SK-N-SH (cell line): ENCODE data around the gene ATP2A2. TPM values are rescaled to one million over a fixed set of nuclear protein-coding genes. Genes with fewer than 3 reads are reported as not detected.

ENCODE experiments used
- CTCF ChIA-PET: fragments of 300-600, 350-600 bp; formaldehyde crosslinking; extraction: SDS; loops from one replicate; lab custom pipeline; 2021; lab: Yijun Ruan, JAX
- POLR2A ChIA-PET: fragments of 350-600 bp; sonication (Branson Sonifier 250); formaldehyde crosslinking; extraction: SDS; loops from one replicate; lab custom pipeline; 2020; ENCODE audit warnings: antibody characterized with exemption, inconsistent platforms; lab: Yijun Ruan, JAX
- DNase-seq: peaks from one replicate; pipeline ENCODE4 v3.0.0; 2012
- H2AFZ ChIP-seq: fragments of 200-600 bp; sonication (generic); 2 replicates; pipeline ENCODE4 v1.8.1; 2016; ENCODE audit warnings: antibody characterized with exemption, mild to moderate bottlenecking, low read depth
- H3F3A ChIP-seq: fragments of 200-600 bp; sonication (generic); replicated peaks from 2 replicates; pipeline ENCODE3; 2016; ENCODE audit warnings: antibody characterized with exemption, mild to moderate bottlenecking; ENCODE audit not compliant: insufficient read depth
- H3K27ac ChIP-seq, 2 experiments: fragments of 200-500 bp in 1 of 2; fragments of 200-600 bp in 1 of 2; sonication (Bioruptor generic) in 1 of 2; sonication (generic), shearing (Covaris generic) in 1 of 2; 2 replicates each; pipeline versions ENCODE4 v1.5.1 to v1.6.1; 2014 to 2016; ENCODE audit warnings: low read depth in 2 of 2, inconsistent platforms in 1 of 2, low read length in 1 of 2, mild to moderate bottlenecking in 1 of 2, mixed read lengths in 1 of 2
- H3K27me3 ChIP-seq: fragments of 200-600 bp; sonication (generic), shearing (Covaris generic); 2 replicates; pipeline ENCODE4 v1.6.1; 2016; ENCODE audit warnings: mixed run types; ENCODE audit not compliant: insufficient read depth
- H3K36me3 ChIP-seq, 2 experiments: fragments of 200-500 bp in 1 of 2; fragments of 200-600 bp in 1 of 2; sonication (Bioruptor generic) in 1 of 2; sonication (generic) in 1 of 2; replicated peaks in 1 of 2; 2 replicates each; pipeline versions ENCODE3 to v1.5.1; 2014 to 2016; ENCODE audit warnings: low read length in 1 of 2, mild to moderate bottlenecking in 1 of 2; ENCODE audit not compliant: insufficient read depth in 2 of 2, control insufficient read depth in 1 of 2
- H3K4me1 ChIP-seq, 2 experiments: fragments of 200-500 bp in 1 of 2; fragments of 200-600 bp in 1 of 2; sonication (Bioruptor generic) in 1 of 2; sonication (generic), shearing (Covaris generic) in 1 of 2; 2 replicates each; pipeline versions ENCODE4 v1.5.1 to v1.6.1; 2014 to 2016; ENCODE audit warnings: low read depth in 1 of 2, low read length in 1 of 2, mixed run types in 1 of 2; ENCODE audit not compliant: insufficient read depth in 2 of 2, control insufficient read depth in 1 of 2
- H3K4me2 ChIP-seq: fragments of 200-600 bp; sonication (generic), shearing (Covaris generic); 2 replicates; pipeline ENCODE4 v1.6.1; 2017; ENCODE audit warnings: mixed run types
- H3K4me3 ChIP-seq, 2 experiments: fragments of 200-500 bp in 1 of 2; fragments of 200-600 bp in 1 of 2; sonication (Bioruptor generic) in 1 of 2; sonication (generic), shearing (Covaris generic) in 1 of 2; 2 replicates each; pipeline versions ENCODE4 v1.5.1 to v1.8.1; 2014 to 2016; ENCODE audit warnings: low read depth in 2 of 2, inconsistent platforms in 1 of 2, low read length in 1 of 2, mild to moderate bottlenecking in 1 of 2, mixed read lengths in 1 of 2, moderate library complexity in 1 of 2
- H3K79me2 ChIP-seq: fragments of 200-600 bp; sonication (generic); 2 replicates; pipeline ENCODE4 v1.8.1; 2017; ENCODE audit warnings: mild to moderate bottlenecking; ENCODE audit not compliant: insufficient read depth
- H3K9ac ChIP-seq: fragments of 200-600 bp; sonication (generic); 2 replicates; pipeline ENCODE4 v1.6.1; 2017; ENCODE audit warnings: mixed run types
- H3K9me2 ChIP-seq: fragments of 200-600 bp; sonication (generic); 2 replicates; pipeline ENCODE4 v1.6.1; 2017; ENCODE audit warnings: mixed run types
- H3K9me3 ChIP-seq: fragments of 200-600 bp; sonication (generic); 2 replicates; pipeline ENCODE4 v1.6.1; 2017; ENCODE audit warnings: mixed run types, mild to moderate bottlenecking, moderate library complexity
- H4K20me1 ChIP-seq: fragments of 200-600 bp; sonication (generic); 2 replicates; pipeline ENCODE4 v1.6.1; 2017; ENCODE audit warnings: mild to moderate bottlenecking, mixed run types; ENCODE audit not compliant: insufficient read depth
- EP300 ChIP-seq, 2 experiments: IDR thresholded peaks; 2 replicates each; pipeline versions ENCODE4 v1.4.0 to v1.6.1; 2012; ENCODE audit warnings: borderline replicate concordance in 1 of 2, low read depth in 1 of 2, low read length in 1 of 2
- FOXJ3 ChIP-seq: sonication (generic); formaldehyde crosslinking; IDR thresholded peaks from 2 replicates; pipeline ENCODE4 v1.5.1; 2020; ENCODE audit warnings: mild to moderate bottlenecking, missing genetic modification reagents
- MXI1 ChIP-seq: IDR thresholded peaks from 2 replicates; pipeline ENCODE4 v1.6.1; 2012; ENCODE audit warnings: mild to moderate bottlenecking, low read depth, low read length, improper control_type of control experiment
- TAF1 ChIP-seq: IDR thresholded peaks from 2 replicates; pipeline ENCODE4 v1.6.1; 2012; ENCODE audit warnings: low read depth, mild to moderate bottlenecking, low read length, moderate library complexity, borderline replicate concordance
- WGBS: methylation state at CpG from one replicate; pipeline ENCODE4 v1.1.6; 2017; ENCODE audit warnings: low lambda C conversion rate; 5-methylcytosine and 5-hydroxymethylcytosine counted together
- polyA plus RNA-seq, 3 experiments: library from polyadenylated mRNA; depleted of rRNA; stranded (reverse); fragments of >200 nt; gene quantifications; 2 replicates each; pipeline ENCODE4 v1.2.3, GENCODE V29; 2012
- TF ChIP-seq, protein P1 (sequence below): fragments of 150-350 bp; IDR thresholded peaks from 2 replicates; pipeline ENCODE4 v1.6.1; 2017; ENCODE audit warnings: antibody characterized with exemption, low read length, low read depth, borderline replicate concordance
- TF ChIP-seq, protein P2 (sequence below): fragments of 200-600 bp; sonication (generic); IDR thresholded peaks from 2 replicates; pipeline ENCODE4 v1.6.1; 2017; ENCODE audit warnings: antibody characterized with exemption, mild to moderate bottlenecking, moderate library complexity

ATP2A2 gene
- polyA plus RNA-seq, 1 of the 3 experiments (the other 2 are of a cell fraction), result 120 TPM

DNA sequence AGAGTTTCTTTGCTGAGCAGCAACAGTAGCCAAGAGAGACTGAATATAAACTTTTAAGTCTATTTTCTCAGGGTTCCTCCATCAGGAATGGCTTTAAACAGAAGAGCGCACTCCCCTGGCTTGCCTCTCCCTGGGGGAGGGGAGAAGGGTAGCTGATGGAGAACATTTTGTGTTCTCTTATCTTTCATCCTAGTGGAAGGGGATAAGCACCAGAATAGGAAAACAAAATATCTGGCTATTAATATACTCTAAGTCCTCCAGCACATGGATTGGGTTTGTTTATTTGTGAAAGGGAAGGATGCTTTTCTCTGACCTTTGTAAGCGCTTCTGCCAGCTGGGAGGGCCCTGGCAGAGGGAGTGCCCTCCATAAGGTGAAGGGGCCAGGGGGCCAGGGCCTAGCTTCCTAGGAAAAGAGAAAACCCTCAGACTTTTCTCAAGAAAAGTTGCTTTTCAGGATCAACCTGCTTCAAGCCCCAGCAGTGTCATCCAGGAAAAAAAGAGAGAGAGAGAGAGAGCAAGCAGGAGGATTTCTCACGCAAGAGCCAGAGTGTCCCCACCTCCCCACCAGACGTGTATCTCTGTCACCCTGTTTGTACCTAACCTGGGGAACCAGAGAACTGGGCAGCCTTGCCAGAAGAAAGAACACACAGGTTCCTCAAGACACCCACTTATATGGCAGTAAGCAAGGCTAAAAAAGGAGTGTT lies 34.3 kb upstream of the ATP2A2 start:
- Histone ChIP-seq H3K36me3 (no peaks in the 10 kb centered on the region), H3F3A (no peaks in the 10 kb centered on the region), H3K9me2 (no peaks in the 10 kb centered on the region), H3K4me1 (no peaks in the 10 kb centered on the region; a peak in 1 of 4 replicates), H4K20me1 (no peaks in the 10 kb centered on the region), H3K27ac (no peak overlapping the region), H3K9me3 (no peaks in the 10 kb centered on the region), H2AFZ (no peak overlapping the region), H3K4me2 (no peak overlapping the region), H3K4me3 (no peak overlapping the region), H3K27me3 (no peaks in the 10 kb centered on the region), H3K79me2 (no peaks in the 10 kb centered on the region), H3K9ac (no peak overlapping the region)
- TF ChIP-seq, protein P1, sequence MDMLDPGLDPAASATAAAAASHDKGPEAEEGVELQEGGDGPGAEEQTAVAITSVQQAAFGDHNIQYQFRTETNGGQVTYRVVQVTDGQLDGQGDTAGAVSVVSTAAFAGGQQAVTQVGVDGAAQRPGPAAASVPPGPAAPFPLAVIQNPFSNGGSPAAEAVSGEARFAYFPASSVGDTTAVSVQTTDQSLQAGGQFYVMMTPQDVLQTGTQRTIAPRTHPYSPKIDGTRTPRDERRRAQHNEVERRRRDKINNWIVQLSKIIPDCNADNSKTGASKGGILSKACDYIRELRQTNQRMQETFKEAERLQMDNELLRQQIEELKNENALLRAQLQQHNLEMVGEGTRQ, result no peak
- POLR2A ChIA-PET, result no interaction called here
- DNase-seq, result no peak
- WGBS, result 92% methylated on average over 4 of the region's 4 CpGs
- CTCF ChIA-PET, result interaction anchor here (0.7 to 0.9 kb wide), 2 partner anchors 22 to 145 kb away, joined by 3 to 4 read pairs; no protein-coding TSS in a partner anchor

DNA sequence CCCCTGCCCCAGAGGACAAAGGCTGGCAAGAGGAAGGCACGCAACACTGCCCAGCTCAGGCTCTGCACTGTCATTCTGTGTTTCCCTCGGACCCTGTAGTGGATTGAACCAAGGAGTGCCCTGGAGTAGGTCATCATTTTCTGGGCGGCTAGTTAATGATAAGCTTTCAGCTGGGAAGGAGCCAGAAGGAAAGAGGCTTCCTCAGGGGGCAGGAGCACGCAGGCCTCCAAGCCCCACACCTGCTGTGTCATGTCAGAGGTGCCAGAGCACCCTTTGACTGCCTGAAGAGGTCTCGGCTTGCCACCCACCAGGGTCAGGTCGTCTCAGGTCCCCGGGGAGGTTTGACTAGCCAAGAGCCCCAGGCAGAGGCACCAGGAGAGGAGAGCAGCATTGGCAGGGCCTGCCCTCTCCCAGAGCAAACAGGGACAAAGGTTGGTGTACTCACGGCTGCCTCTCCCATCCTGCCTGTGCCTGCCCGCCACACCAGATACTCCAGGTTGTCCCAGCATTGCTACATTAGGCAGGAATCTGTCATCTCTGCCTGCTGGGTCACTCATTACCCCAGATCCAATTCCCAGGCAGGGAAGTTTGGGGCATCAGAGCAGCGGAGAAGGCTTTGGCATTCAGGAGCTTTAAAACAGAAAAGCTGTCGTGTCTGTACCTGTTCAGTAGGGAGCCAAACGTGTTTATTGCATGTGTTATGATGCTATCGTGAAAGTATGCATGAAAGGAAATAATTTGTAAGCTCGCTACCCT lies 33.5 kb upstream of the ATP2A2 start:
- Histone ChIP-seq H3K9me2 (no peaks in the 10 kb centered on the region), H3K79me2 (no peaks in the 10 kb centered on the region), H3K36me3 (no peaks in the 10 kb centered on the region), H3K9ac (no peak overlapping the region), H3F3A (no peaks in the 10 kb centered on the region), H3K27me3 (no peaks in the 10 kb centered on the region), H4K20me1 (no peaks in the 10 kb centered on the region), H3K4me3 (no peak overlapping the region), H3K27ac (no peak overlapping the region), H2AFZ (no peak overlapping the region), H3K4me1 (peaks cover 0 to under 1% of the 10 kb centered on the region in 2 experiments; a peak in 1 of 4 replicates), H3K4me2 (no peak overlapping the region)
- CTCF ChIA-PET, result interaction anchor here (0.7 to 1.7 kb wide), 3 partner anchors 9 to 23 kb away, joined by 3 to 4 read pairs (median 3); no protein-coding TSS in a partner anchor
- POLR2A ChIA-PET, result no interaction called here
- TF ChIP-seq, protein P2, sequence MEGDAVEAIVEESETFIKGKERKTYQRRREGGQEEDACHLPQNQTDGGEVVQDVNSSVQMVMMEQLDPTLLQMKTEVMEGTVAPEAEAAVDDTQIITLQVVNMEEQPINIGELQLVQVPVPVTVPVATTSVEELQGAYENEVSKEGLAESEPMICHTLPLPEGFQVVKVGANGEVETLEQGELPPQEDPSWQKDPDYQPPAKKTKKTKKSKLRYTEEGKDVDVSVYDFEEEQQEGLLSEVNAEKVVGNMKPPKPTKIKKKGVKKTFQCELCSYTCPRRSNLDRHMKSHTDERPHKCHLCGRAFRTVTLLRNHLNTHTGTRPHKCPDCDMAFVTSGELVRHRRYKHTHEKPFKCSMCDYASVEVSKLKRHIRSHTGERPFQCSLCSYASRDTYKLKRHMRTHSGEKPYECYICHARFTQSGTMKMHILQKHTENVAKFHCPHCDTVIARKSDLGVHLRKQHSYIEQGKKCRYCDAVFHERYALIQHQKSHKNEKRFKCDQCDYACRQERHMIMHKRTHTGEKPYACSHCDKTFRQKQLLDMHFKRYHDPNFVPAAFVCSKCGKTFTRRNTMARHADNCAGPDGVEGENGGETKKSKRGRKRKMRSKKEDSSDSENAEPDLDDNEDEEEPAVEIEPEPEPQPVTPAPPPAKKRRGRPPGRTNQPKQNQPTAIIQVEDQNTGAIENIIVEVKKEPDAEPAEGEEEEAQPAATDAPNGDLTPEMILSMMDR, result no peak
- TF ChIP-seq EP300 (IDR thresholded peaks at IDR 0.05; ENCODE audit: borderline replicate concordance in 1 of 2, low read depth in 1 of 2, low read length in 1 of 2), result no peak
- no peak for TF ChIP-seq TAF1
- no peak for TF ChIP-seq FOXJ3 (CRISPR knock-in tag)
- no peak for TF ChIP-seq MXI1
- TF ChIP-seq, all 33 proteins: peak for 0
- 72% methylated on average over 11 of the region's 14 CpGs for WGBS
- no peak for DNase-seq
- no peaks in the 10 kb centered on the region for H3K9me3 ChIP-seq
